Motor neuron (in vitro differentiated cells): Measurements from ENCODE around the gene CRB1. TPM values are rescaled to one million over a fixed set of nuclear protein-coding genes. Genes with fewer than 3 reads are reported as not detected.

Source experiments
- ATAC-seq, 8 experiments: fragments of 200-7000 bp; cut with Tn5 transposase; replicated peaks in 6 of 8; 2 replicates each; pipeline ENCODE4 v1.8.0; 2021; ENCODE audit warnings: mild to moderate bottlenecking in 8 of 8, moderate library complexity in 8 of 8
- H3K27ac ChIP-seq, 2 donors: fragments of 250-450 bp; sonication (Bioruptor Pico); 2 replicates each; pipeline ENCODE4 v1.9.0; 2021; ENCODE audit warnings: antibody characterized with exemption in 2 of 2, mild to moderate bottlenecking in 2 of 2, moderate library complexity in 1 of 2
- H3K4me1 ChIP-seq, 2 donors: fragments of 250-450 bp; sonication (Bioruptor Pico); replicated peaks in 1 of 2; 2 replicates each; pipeline ENCODE4 v1.6.1; 2021; ENCODE audit warnings: antibody characterized with exemption in 2 of 2, mild to moderate bottlenecking in 2 of 2, moderate library complexity in 1 of 2
- H3K4me3 ChIP-seq, 5 donors: fragments of 250-450 bp; sonication (Bioruptor Pico); 2 replicates each; pipeline ENCODE4 v1.9.0; 2021; ENCODE audit warnings: antibody characterized with exemption in 5 of 5, mild to moderate bottlenecking in 5 of 5, moderate library complexity in 4 of 5
- WGBS, 10 experiments: fragments of 450-650 bp; shearing (Covaris generic); methylation state at CpG; one replicate each; pipeline ENCODE4 v1.0.0; 2022; 5-methylcytosine and 5-hydroxymethylcytosine counted together
- in situ Hi-C, 9 experiments: fragments of 400-800 bp; cut with MboI; loops; one replicate each; pipeline ENCODE4 v1.15.0; 2021; ENCODE audit warnings: low sequenced_read_pairs in 9 of 9, low pct_unique_long_range_greater_than_20kb in 2 of 9; ENCODE audit not compliant: unreplicated experiment in 9 of 9
- total RNA-seq, 8 experiments: library from RNA; unstranded; fragments of 300-600 nt; gene quantifications; 2 replicates each; pipeline versions ENCODE4 v1.2.3 to v1.2.4, GENCODE V29; 2022

The CRB1 gene
- total RNA-seq, 8 experiments from 2014 or later: 0.66 to 24.9 (median 14.2) TPM

DNA sequence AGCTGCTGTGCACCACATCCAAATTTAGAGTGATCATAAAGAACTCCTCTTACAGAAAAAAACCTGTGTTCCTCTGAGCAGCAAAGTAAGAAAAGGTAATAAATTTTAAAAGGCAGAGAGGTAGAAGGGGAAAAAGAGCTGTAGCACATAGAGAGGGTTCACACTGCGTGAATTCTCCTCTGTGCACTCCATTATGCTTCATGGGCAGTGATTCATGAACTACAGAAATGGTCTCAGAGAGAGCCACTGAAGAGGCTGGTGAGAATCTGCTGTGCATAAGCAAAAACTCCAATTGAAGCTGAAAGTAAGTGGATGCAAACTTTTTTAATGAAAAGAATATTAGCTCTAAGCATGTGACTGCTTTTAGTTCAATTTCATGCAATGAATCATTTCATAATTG is 65.0 kb downstream of the CRB1 start:
- H3K4me1 ChIP-seq: peaks cover 5 to 19% of the 10 kb centered on the region in 2 donors
- ATAC-seq: peak in 3 of 8 experiments; percentile 59 to 60 (median 60)
- no peak overlapping the region for H3K4me3 ChIP-seq
- 43 to 77% (median 63%) methylated on average over 1 of the region's 1 CpG; no CpG with 5 or more reads in 6 of the 10 experiments for WGBS, 10 experiments
- no peak overlapping the region for H3K27ac ChIP-seq
- in situ Hi-C loops: loop anchor here in 1 of 9 experiments (25.0 kb wide), 1 partner anchor 1129 kb away; no protein-coding TSS in a partner anchor

DNA sequence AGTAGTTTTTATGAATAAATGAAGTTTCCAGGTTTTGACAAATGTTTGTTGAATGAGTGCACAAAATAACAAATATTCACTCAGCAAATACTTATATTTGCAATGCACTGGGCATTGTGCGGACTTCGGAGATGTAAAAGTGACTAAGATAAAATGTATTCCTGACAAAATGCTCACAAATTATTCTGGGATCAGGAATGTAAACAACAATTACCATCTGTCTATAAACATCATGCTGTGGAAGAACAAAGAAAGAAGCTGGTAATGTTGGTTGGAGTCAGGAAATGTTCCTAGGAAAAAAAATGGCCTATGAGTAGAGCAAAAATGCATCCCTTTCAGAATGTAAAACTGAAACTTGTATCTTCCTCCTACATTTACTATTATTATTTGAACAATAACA is 68.5 kb downstream of the CRB1 start:
- in situ Hi-C loops: loop anchor here in 1 of 9 experiments (25.0 kb wide), 1 partner anchor 1126 kb away; no protein-coding TSS in a partner anchor
- H3K4me3 ChIP-seq: no peak overlapping the region
- 56 to 100% (median 89%) methylated on average over 2 of the region's 2 CpGs for WGBS, 10 experiments
- H3K27ac ChIP-seq: no peak overlapping the region
- H3K4me1 ChIP-seq: peaks cover 5 to 19% of the 10 kb centered on the region in 2 donors
- no peak for ATAC-seq

GRCh38 chr1:197339106-197340060 is 71.3 kb downstream of the CRB1 start:
- WGBS, 10 experiments: 16 to 92% (median 83%) methylated on average over 2 to 9 of the region's 9 CpGs; no CpG with 5 or more reads in 1 of the 10 experiments
- ATAC-seq: peak in 2 of 8 experiments; percentile 35 to 60
- Histone ChIP-seq H3K4me1 (peaks cover 0 to 8% of the 10 kb centered on the region in 2 donors), H3K27ac (no peak overlapping the region), H3K4me3 (no peak overlapping the region)
- in situ Hi-C loops: loop anchor here in 1 of 9 experiments (25.0 kb wide), 1 partner anchor 1123 kb away; no protein-coding TSS in a partner anchor

DNA sequence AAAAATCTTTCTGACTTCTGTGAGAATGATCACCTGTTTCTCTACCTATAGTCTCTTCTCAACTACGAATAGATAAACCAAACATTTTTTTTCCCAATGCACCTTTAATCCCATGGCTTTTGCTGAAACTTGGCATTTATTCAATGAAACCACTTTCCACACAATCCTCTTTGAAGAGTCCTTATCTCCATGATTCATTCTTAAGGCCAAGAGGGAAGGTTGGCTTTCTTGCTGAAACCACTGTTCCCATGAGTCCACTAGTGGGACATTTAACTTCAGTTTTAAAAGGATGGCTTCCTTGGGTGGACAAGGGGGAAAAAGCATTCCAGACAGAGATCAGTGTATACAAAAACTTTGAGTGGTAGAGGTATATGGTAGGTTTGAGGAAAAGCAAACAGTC is 73.6 kb downstream of the CRB1 start:
- ATAC-seq: no peak
- in situ Hi-C loops: loop anchor here in 1 of 9 experiments (25.0 kb wide), 1 partner anchor 1121 kb away; no protein-coding TSS in a partner anchor
- H3K4me1 ChIP-seq: peaks cover 0 to 8% of the 10 kb centered on the region in 2 donors
- H3K4me3 ChIP-seq: no peak overlapping the region
- 17 to 100% (median 79%) methylated on average over 1 of the region's 1 CpG for WGBS, 10 experiments
- no peak overlapping the region for H3K27ac ChIP-seq

GRCh38 chr1:197342044-197342565 is 74.1 kb downstream of the CRB1 start:
- ATAC-seq: peak in 1 of 8 experiments; percentile 45
- Histone ChIP-seq H3K4me1 (peaks cover 0 to 8% of the 10 kb centered on the region in 2 donors), H3K27ac (no peak overlapping the region), H3K4me3 (no peak overlapping the region)
- in situ Hi-C loops: loop anchor here in 1 of 9 experiments (25.0 kb wide), 1 partner anchor 1120 kb away; no protein-coding TSS in a partner anchor
- 57 to 100% (median 81%) methylated on average over 1 to 3 of the region's 3 CpGs for WGBS, 10 experiments

GRCh38 chr1:197342669-197343068 is 74.6 kb downstream of the CRB1 start:
- Histone ChIP-seq H3K4me1 (peaks cover 0 to 8% of the 10 kb centered on the region in 2 donors), H3K27ac (no peak overlapping the region), H3K4me3 (no peak overlapping the region)
- in situ Hi-C loops: loop anchor here in 1 of 9 experiments (25.0 kb wide), 1 partner anchor 1120 kb away; no protein-coding TSS in a partner anchor
- WGBS, 10 experiments: 0 to 67% (median 23%) methylated on average over 1 to 2 of the region's 2 CpGs; no CpG with 5 or more reads in 1 of the 10 experiments
- peak in 5 of 8 experiments; percentile 55 to 92 (median 85) for ATAC-seq

GRCh38 chr1:197343663-197344273 is 75.7 kb downstream of the CRB1 start:
- peaks cover 0 to 8% of the 10 kb centered on the region in 2 donors for H3K4me1 ChIP-seq
- ATAC-seq: no peak
- in situ Hi-C loops: loop anchor here in 1 of 9 experiments (25.0 kb wide), 1 partner anchor 1119 kb away; no protein-coding TSS in a partner anchor
- no peak overlapping the region for H3K4me3 ChIP-seq
- WGBS, 10 experiments: 0 to 91% (median 80%) methylated on average over 3 to 4 of the region's 4 CpGs; no CpG with 5 or more reads in 1 of the 10 experiments
- no peak overlapping the region for H3K27ac ChIP-seq

GRCh38 chr1:197351821-197352440 is 83.9 kb downstream of the CRB1 start:
- Histone ChIP-seq H3K4me1 (peaks cover 9 to 14% of the 10 kb centered on the region in 2 donors), H3K27ac (no peak overlapping the region), H3K4me3 (no peak overlapping the region)
- 4 to 73% (median 33%) methylated on average over 1 to 2 of the region's 2 CpGs for WGBS, 10 experiments
- peak in 5 of 8 experiments; percentile 87 to 98 (median 97) for ATAC-seq
- in situ Hi-C loops: loop anchor here in 1 of 9 experiments (25.0 kb wide), 1 partner anchor 115 kb away; no protein-coding TSS in a partner anchor

DNA sequence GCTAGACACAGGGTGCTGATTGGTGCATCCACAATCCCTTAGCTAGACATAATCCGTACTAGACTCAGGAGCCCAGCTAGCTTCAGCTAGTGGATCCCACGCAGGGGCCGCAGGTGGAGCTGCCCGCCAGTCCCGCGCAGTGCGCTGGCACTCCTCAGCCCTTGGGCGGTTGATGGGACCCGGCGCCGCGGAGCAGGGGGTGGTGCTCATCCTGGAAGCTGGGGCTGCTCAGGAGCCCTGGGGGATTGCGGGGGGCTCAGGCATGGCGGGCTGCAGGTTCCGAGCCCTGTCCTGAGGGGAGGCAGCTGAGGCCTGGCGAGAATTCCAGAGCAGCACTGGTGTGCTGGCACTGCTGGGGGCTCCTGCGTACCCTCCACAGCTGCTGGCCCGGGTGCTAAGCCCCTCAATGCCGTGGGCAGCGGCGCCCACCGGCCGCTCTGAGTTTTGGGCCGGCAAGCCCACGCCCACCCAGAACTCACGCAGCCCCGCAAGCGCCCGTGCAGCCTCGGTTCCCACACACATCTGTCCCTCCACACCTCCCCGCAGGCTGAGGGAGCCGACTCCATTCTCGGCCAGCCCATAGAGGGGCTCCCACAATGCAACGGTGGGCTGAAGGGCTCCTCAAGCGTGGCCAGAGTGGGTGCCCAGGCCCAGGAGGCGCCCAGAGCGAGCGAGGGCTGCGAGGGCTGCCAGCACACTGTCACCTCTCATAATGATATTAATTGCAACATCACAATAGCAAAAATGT is 87.4 kb downstream of the CRB1 start:
- in situ Hi-C loops: loop anchor here in 1 of 9 experiments (25.0 kb wide), 1 partner anchor 118 kb away; no protein-coding TSS in a partner anchor
- 65 to 100% (median 95%) methylated on average over 5 to 21 of the region's 39 CpGs; no CpG with 5 or more reads in 5 of the 10 experiments for WGBS, 10 experiments
- no peak overlapping the region for H3K27ac ChIP-seq
- ATAC-seq: no peak
- no peak overlapping the region for H3K4me3 ChIP-seq
- peaks cover 9 to 14% of the 10 kb centered on the region in 2 donors for H3K4me1 ChIP-seq

GRCh38 chr1:197356723-197357533 is 88.9 kb downstream of the CRB1 start:
- H3K27ac ChIP-seq: no peak overlapping the region
- in situ Hi-C loops: loop anchor here in 1 of 9 experiments (25.0 kb wide), 1 partner anchor 120 kb away; no protein-coding TSS in a partner anchor
- peak in 6 of 8 experiments; percentile 36 to 81 (median 76) for ATAC-seq
- 11 to 71% (median 33%) methylated on average over 2 to 5 of the region's 5 CpGs for WGBS, 10 experiments
- H3K4me1 ChIP-seq: peaks cover 3 to 7% of the 10 kb centered on the region in 2 donors
- H3K4me3 ChIP-seq: no peak overlapping the region

GRCh38 chr1:197358959-197359358 is 90.9 kb downstream of the CRB1 start:
- WGBS, 10 experiments: 0 to 63% (median 0%) methylated on average over 1 of the region's 1 CpG; no CpG with 5 or more reads in 3 of the 10 experiments
- no peaks in the 10 kb centered on the region for H3K4me1 ChIP-seq
- no peak for ATAC-seq
- in situ Hi-C loops: loop anchor here in 1 of 9 experiments (25.0 kb wide), 1 partner anchor 122 kb away; no protein-coding TSS in a partner anchor
- H3K27ac ChIP-seq: no peak overlapping the region
- H3K4me3 ChIP-seq: no peak overlapping the region
